Fibroblast of the aortic adventitia (primary cell): ENCODE measurements around the gene CBLL1. TPM values are rescaled to one million over a fixed set of nuclear protein-coding genes. Genes with fewer than 3 reads are reported as not detected.
A peak's percentile ranks its signal among the peaks of the same experiment; 100 is the strongest.

Experiments used
- DNase-seq: peaks from one replicate; pipeline ENCODE4 v3.0.0-alpha.2; 2010; ENCODE audit warnings: low read depth
- H3K4me3 ChIP-seq: 2 replicates; pipeline ENCODE4 v1.5.1; 2011; ENCODE audit warnings: low read depth, mild to moderate bottlenecking, control low read depth, low read length, moderate library complexity
- CTCF ChIP-seq: IDR thresholded peaks from 2 replicates; pipeline ENCODE4 v1.5.1; 2011; ENCODE audit warnings: mild to moderate bottlenecking, low read length, control low read depth, inconsistent platforms; ENCODE audit not compliant: insufficient read depth
- total RNA-seq: library from RNA; depleted of rRNA; stranded (reverse); fragments of >200 nt; gene quantifications from 2 replicates; pipeline ENCODE4 v1.2.3, GENCODE V29; 2012; ENCODE audit warnings: low replicate concordance

CBLL1 gene
- total RNA-seq, 1 donor, result 32.0 TPM

GRCh38 chr7:107703219-107703618 lies 40.7 kb upstream of the CBLL1 start:
- no peak for DNase-seq
- TF ChIP-seq CTCF, result no peak
- no peak overlapping the region for H3K4me3 ChIP-seq

- no peak for DNase-seq
- no peak for TF ChIP-seq CTCF
- H3K4me3 ChIP-seq, result no peak overlapping the region
These were observed 40.1 kb upstream of the CBLL1 start for GRCh38 chr7:107703872-107704271.

GRCh38 chr7:107708956-107709355 lies 35.0 kb upstream of the CBLL1 start:
- no peak for TF ChIP-seq CTCF
- no peak overlapping the region for H3K4me3 ChIP-seq
- DNase-seq, result no peak

GRCh38 chr7:107711301-107711700 lies 32.6 kb upstream of the CBLL1 start:
- peak; percentile 60 for DNase-seq
- H3K4me3 ChIP-seq, result no peak overlapping the region
- TF ChIP-seq CTCF, result no peak

GRCh38 chr7:107712025-107712424 lies 31.9 kb upstream of the CBLL1 start:
- TF ChIP-seq CTCF, result no peak
- no peak for DNase-seq
- no peak overlapping the region for H3K4me3 ChIP-seq

- TF ChIP-seq CTCF, result no peak
These were observed 31.0 kb upstream of the CBLL1 start for GRCh38 chr7:107712896-107713295.

GRCh38 chr7:107715531-107715930 lies 28.4 kb upstream of the CBLL1 start:
- TF ChIP-seq CTCF, result no peak
- peak; percentile 28 for DNase-seq
- H3K4me3 ChIP-seq, result no peak overlapping the region

More at GRCh38 chr7:107712896-107713295, 31.0 kb upstream of the CBLL1 start:
- H3K4me3 ChIP-seq, result no peak overlapping the region
- DNase-seq, result no peak
